Hepatocyte (in vitro differentiated cells): ENCODE results near the gene ABCA13. TPM values are rescaled to one million over a fixed set of nuclear protein-coding genes. Genes with fewer than 3 reads are reported as not detected.

ENCODE experiments used
- DNase-seq: peaks from one replicate; pipeline ENCODE4 v3.0.0-alpha.2; 2016; ENCODE audit warnings: low spot score
- H2AFZ ChIP-seq: fragments of 200-600 bp; sonication (generic); 2 replicates; pipeline ENCODE4 v1.6.0; 2016; ENCODE audit warnings: antibody characterized with exemption, mild to moderate bottlenecking
- H3K27ac ChIP-seq: fragments of 200-600 bp; sonication (generic); 2 replicates; pipeline ENCODE4 v1.5.1; 2016; ENCODE audit warnings: mild to moderate bottlenecking
- H3K27me3 ChIP-seq: fragments of 200-600 bp; sonication (generic); 2 replicates; pipeline ENCODE4 v1.6.1; 2016
- H3K36me3 ChIP-seq: fragments of 200-600 bp; sonication (generic); replicated peaks from 2 replicates; pipeline ENCODE4 v1.5.1; 2016; ENCODE audit warnings: low read depth; ENCODE audit not compliant: insufficient read depth
- H3K4me1 ChIP-seq: fragments of 200-600 bp; sonication (generic); 2 replicates; pipeline ENCODE4 v1.5.1; 2016; ENCODE audit warnings: mild to moderate bottlenecking, moderate library complexity; ENCODE audit not compliant: insufficient read depth
- H3K4me2 ChIP-seq: fragments of 200-600 bp; sonication (generic); 2 replicates; pipeline ENCODE4 v1.6.0; 2016
- H3K4me3 ChIP-seq: fragments of 200-600 bp; sonication (generic); 2 replicates; pipeline ENCODE4 v1.5.1; 2016; ENCODE audit warnings: mild to moderate bottlenecking
- H3K79me2 ChIP-seq: fragments of 200-600 bp; sonication (generic); 2 replicates; pipeline ENCODE4 v1.6.0; 2017; ENCODE audit warnings: mild to moderate bottlenecking
- H3K9me2 ChIP-seq: fragments of 200-600 bp; sonication (generic); replicated peaks from 2 replicates; pipeline ENCODE4 v1.6.0; 2017; ENCODE audit warnings: mild to moderate bottlenecking; ENCODE audit not compliant: insufficient read depth
- H3K9me3 ChIP-seq: fragments of 200-600 bp; sonication (generic); 2 replicates; pipeline ENCODE4 v1.5.1; 2016; ENCODE audit warnings: low read depth, mild to moderate bottlenecking
- H4K20me1 ChIP-seq: fragments of 200-600 bp; sonication (generic); 2 replicates; pipeline ENCODE4 v1.6.0; 2016; ENCODE audit warnings: mild to moderate bottlenecking; ENCODE audit not compliant: insufficient read depth, poor library complexity, severe bottlenecking
- EZH2 ChIP-seq: fragments of 200-600 bp; sonication (generic); IDR thresholded peaks from 2 replicates; pipeline ENCODE4 v1.6.1; 2016; ENCODE audit warnings: antibody characterized with exemption, mild to moderate bottlenecking, borderline replicate concordance
- EZH2phosphoT487 ChIP-seq: fragments of 200-600 bp; sonication (generic); IDR thresholded peaks from one replicate; pipeline ENCODE4 v1.6.1; 2018; ENCODE audit warnings: antibody characterized with exemption, mild to moderate bottlenecking, low read depth, moderate library complexity; ENCODE audit not compliant: unreplicated experiment, severe bottlenecking
- WGBS: methylation state at CpG from one replicate; pipeline ENCODE4 v1.1.6; 2016; ENCODE audit warnings: low lambda C conversion rate; ENCODE audit errors: missing lambda C conversion rate; 5-methylcytosine and 5-hydroxymethylcytosine counted together
- polyA plus RNA-seq: library from polyadenylated mRNA; unstranded; fragments of >200 nt; fragmentation: Nextera tagmentation; extraction: Ambion mirVana; gene quantifications from 2 replicates; pipeline ENCODE4 v1.2.1, GENCODE V29; 2016
- total RNA-seq: library from RNA; depleted of rRNA; stranded (reverse); fragments of >200 nt; gene quantifications from 2 replicates; pipeline ENCODE4 v1.2.3, GENCODE V29; 2014
- TF ChIP-seq, protein P1 (sequence below): fragments of 200-600 bp; sonication (generic); IDR thresholded peaks from 2 replicates; pipeline ENCODE4 v1.5.1; 2016; ENCODE audit warnings: antibody characterized with exemption, mild to moderate bottlenecking; ENCODE audit not compliant: poor library complexity

Gene ABCA13
- total and polyA plus RNA-seq, 2 experiments from 2014 or later: 0.57 to 2.0 TPM

DNA sequence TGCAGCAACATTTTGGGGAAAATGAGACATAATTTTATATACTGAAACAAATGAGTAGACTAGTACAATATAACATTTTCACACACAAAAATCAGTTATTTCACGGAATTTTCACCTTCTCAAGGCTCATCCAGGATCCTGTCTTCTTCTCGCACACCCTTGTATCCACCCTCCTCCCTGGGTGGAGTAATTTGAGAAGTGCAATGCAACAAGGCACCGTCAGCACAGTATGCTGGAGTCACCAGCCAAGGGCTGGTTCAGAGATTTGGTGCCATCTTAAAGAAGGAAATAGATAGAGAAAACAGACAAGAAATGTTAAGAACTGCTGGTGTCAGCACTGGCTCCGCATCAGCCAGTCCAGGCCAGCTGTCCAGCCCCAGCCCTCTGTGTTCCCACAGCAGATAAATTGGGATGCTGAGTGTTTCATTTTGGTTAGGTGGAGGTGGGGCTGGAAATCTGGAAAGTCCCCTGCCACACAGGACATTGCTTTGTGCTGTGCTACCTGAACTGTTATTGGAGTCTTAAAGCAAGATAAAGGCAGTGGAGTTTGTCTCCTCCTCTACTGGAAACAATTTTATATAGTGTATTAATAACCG, 176.1 kb downstream of the ABCA13 start:
- Histone ChIP-seq H3K4me3 (no peak overlapping the region), H3K4me1 (no peaks in the 10 kb centered on the region), H2AFZ (no peak overlapping the region), H3K9me2 (no peaks in the 10 kb centered on the region), H4K20me1 (no peaks in the 10 kb centered on the region), H3K4me2 (no peak overlapping the region), H3K27ac (no peak overlapping the region), H3K27me3 (no peaks in the 10 kb centered on the region), H3K36me3 (no peaks in the 10 kb centered on the region), H3K79me2 (no peaks in the 10 kb centered on the region), H3K9me3 (no peaks in the 10 kb centered on the region)
- TF ChIP-seq EZH2: no peak
- TF ChIP-seq EZH2phosphoT487: no peak
- TF ChIP-seq, protein P1, sequence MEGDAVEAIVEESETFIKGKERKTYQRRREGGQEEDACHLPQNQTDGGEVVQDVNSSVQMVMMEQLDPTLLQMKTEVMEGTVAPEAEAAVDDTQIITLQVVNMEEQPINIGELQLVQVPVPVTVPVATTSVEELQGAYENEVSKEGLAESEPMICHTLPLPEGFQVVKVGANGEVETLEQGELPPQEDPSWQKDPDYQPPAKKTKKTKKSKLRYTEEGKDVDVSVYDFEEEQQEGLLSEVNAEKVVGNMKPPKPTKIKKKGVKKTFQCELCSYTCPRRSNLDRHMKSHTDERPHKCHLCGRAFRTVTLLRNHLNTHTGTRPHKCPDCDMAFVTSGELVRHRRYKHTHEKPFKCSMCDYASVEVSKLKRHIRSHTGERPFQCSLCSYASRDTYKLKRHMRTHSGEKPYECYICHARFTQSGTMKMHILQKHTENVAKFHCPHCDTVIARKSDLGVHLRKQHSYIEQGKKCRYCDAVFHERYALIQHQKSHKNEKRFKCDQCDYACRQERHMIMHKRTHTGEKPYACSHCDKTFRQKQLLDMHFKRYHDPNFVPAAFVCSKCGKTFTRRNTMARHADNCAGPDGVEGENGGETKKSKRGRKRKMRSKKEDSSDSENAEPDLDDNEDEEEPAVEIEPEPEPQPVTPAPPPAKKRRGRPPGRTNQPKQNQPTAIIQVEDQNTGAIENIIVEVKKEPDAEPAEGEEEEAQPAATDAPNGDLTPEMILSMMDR: no peak
- 80% methylated on average over 5 of the region's 5 CpGs for WGBS
- no peak for DNase-seq

DNA sequence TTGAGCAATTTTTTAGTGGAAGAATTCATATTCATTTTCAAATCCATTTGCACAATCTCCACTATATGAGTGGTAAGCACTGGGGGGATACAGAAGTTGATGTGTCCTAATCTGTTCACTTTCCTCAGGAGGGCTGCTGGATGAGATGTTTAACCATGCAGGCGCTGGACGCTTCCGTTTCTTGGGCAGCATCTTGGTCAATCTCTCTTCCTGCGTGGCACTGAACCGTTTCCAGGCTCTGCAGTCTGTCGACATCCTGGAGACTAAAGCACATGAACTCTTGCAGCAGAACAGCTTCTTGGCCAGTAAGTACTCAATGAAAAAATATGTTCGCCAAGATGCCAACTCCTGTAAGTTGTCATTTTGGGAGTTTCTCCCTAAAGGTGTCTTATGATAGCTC, 179.3 kb downstream of the ABCA13 start:
- TF ChIP-seq, protein P1: no peak
- TF ChIP-seq EZH2: no peak
- no peak for TF ChIP-seq EZH2phosphoT487
- Histone ChIP-seq H3K27me3 (no peaks in the 10 kb centered on the region), H2AFZ (no peak overlapping the region), H3K4me3 (no peak overlapping the region), H3K4me2 (no peak overlapping the region), H4K20me1 (no peaks in the 10 kb centered on the region), H3K9me3 (no peaks in the 10 kb centered on the region), H3K36me3 (no peaks in the 10 kb centered on the region), H3K27ac (no peak overlapping the region), H3K4me1 (no peaks in the 10 kb centered on the region), H3K79me2 (no peaks in the 10 kb centered on the region), H3K9me2 (no peaks in the 10 kb centered on the region)
- 91% methylated on average over 7 of the region's 7 CpGs for WGBS
- no peak for DNase-seq

DNA sequence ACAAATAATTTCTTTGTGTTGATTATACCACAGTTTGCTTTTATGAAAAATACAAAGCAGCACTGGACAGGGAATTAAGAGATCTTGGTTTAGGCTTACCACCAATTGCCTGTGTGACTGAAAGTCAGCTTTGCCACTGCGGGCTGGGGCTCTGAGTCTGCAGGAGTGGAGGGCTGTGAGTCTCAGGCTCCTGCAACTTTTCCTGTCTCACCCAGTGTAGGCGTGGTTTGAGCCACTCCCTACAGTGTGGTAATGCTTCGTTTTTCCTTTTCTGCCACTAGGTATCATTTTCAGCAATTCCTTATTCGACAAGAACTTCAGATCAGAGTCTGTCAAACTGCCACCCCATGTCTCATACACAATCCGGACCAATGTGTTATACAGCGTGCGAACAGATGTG, 180.6 kb downstream of the ABCA13 start:
- Histone ChIP-seq H2AFZ (no peak overlapping the region), H3K4me3 (no peak overlapping the region), H3K4me1 (no peaks in the 10 kb centered on the region), H3K4me2 (no peak overlapping the region), H3K79me2 (no peaks in the 10 kb centered on the region), H3K36me3 (no peaks in the 10 kb centered on the region), H3K27me3 (no peaks in the 10 kb centered on the region), H3K9me2 (no peaks in the 10 kb centered on the region), H3K9me3 (no peaks in the 10 kb centered on the region), H3K27ac (no peak overlapping the region), H4K20me1 (no peaks in the 10 kb centered on the region)
- no peak for DNase-seq
- 90% methylated on average over 7 of the region's 7 CpGs for WGBS
- TF ChIP-seq EZH2 (no peak), EZH2phosphoT487 (no peak)
- TF ChIP-seq, protein P1: no peak
